Astrocyte of the cerebellum (primary cell): Measurements from ENCODE around the gene WNT3A.
"Not testable (repeated sequence)": the region's sequence is repeated elsewhere in the genome, so short reads cannot be mapped to it uniquely, and the experiment has no call there.

Experiments used
- DNase-seq: peaks from one replicate; pipeline ENCODE4 v3.0.0-alpha.2; 2011; ENCODE audit warnings: low read depth
- H3K4me3 ChIP-seq: 2 replicates; pipeline ENCODE4 v1.5.1; 2011; ENCODE audit warnings: mild to moderate bottlenecking, low read depth, low read length, moderate library complexity
- in situ Hi-C: cut with HindIII; loops from 2 replicates; pipeline ENCODE4 v1.10.0; 2017; ENCODE audit warnings: low sequenced_read_pairs
- TF ChIP-seq, protein P1 (sequence below): IDR thresholded peaks from 2 replicates; pipeline ENCODE4 v1.5.1; 2012; ENCODE audit warnings: low read length, low read depth, moderate library complexity, mild to moderate bottlenecking; ENCODE audit errors: missing control alignments

Gene WNT3A

GRCh38 chr1:228006786-228007048 is at the start of gene WNT3A:
Gene WNT3A (plus strand): TSS chr1:228006998. CDS start chr1:228007129, 131 bp downstream.
- in situ Hi-C loops: no loop called here

DNA sequence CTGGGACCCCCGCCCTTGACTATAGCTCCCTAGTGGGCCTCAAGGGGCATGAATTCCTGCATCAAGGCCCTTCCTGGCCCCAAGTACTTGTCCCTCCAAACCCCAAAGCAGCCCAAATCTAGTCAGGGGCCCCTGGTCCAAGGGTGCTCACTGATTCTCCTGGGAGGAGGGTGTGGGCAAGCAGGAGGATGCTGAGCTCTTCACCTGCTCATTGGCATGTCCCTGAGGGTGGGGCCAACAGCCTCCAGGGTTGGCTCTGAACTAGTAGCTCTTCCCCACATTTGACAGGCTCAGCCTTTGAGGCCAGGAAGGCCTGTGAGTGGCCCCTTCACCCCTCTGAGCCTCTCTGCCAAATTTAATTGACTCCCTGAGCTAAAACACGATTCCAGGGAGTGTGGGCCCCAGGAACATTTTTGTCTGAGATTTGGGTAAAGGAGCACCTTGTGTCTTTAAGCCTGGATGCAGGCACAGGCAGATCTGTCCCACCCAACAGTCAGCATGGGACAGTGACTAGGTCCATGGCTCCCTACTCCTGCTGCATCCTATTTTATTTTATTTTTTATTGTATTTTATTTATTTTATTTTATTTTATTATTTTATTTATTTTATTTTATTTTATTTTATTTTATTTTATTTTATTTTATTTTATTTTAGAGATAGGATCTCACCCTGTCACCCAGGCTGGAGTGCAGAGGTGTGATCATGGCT is 48.0 kb upstream of the WNT3A start:
- H3K4me3 ChIP-seq: no peak overlapping the region
- TF ChIP-seq, protein P1, sequence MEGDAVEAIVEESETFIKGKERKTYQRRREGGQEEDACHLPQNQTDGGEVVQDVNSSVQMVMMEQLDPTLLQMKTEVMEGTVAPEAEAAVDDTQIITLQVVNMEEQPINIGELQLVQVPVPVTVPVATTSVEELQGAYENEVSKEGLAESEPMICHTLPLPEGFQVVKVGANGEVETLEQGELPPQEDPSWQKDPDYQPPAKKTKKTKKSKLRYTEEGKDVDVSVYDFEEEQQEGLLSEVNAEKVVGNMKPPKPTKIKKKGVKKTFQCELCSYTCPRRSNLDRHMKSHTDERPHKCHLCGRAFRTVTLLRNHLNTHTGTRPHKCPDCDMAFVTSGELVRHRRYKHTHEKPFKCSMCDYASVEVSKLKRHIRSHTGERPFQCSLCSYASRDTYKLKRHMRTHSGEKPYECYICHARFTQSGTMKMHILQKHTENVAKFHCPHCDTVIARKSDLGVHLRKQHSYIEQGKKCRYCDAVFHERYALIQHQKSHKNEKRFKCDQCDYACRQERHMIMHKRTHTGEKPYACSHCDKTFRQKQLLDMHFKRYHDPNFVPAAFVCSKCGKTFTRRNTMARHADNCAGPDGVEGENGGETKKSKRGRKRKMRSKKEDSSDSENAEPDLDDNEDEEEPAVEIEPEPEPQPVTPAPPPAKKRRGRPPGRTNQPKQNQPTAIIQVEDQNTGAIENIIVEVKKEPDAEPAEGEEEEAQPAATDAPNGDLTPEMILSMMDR: no peak
- in situ Hi-C loops: no loop called here
- no peak for DNase-seq

More at GRCh38 chr1:228006786-228007048, at the start of gene WNT3A:
- TF ChIP-seq, protein P1: no peak
- no peak for DNase-seq
- H3K4me3 ChIP-seq: no peak within 1 kb of the TSS

DNA sequence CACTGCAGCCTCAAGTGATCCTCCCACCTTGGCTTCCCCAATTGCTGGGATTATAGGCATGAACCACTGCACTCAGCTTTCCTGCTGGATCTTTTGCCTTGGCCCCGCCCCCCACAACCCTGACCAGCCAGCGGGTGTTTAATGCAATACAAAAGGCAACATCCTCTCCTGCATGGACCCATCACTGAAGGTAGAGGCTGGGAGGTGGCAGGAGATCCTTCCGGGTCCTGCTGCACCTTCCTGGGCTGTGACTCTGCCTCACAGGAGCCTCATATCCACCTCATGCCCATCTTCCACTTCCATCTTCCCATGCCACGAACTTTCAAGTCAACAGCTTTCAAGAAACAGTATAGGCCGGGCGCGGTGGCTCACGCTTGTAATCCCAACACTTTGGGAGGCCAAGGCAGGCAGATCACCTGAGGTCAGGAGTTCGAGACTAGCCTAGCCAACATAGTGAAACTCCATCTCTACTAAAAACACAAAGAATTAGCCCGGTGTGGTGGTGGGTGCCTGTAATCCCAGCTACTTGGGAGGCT is 47.4 kb upstream of the WNT3A start:
- no peak for DNase-seq
- TF ChIP-seq, protein P1: no peak
- no peak overlapping the region for H3K4me3 ChIP-seq
- in situ Hi-C loops: no loop called here

- TF ChIP-seq, protein P1: no peak
- no peak overlapping the region for H3K4me3 ChIP-seq
- in situ Hi-C loops: no loop called here
- no peak for DNase-seq
Observed at GRCh38 chr1:227961651-227962466, 44.9 kb upstream of the WNT3A start.

DNA sequence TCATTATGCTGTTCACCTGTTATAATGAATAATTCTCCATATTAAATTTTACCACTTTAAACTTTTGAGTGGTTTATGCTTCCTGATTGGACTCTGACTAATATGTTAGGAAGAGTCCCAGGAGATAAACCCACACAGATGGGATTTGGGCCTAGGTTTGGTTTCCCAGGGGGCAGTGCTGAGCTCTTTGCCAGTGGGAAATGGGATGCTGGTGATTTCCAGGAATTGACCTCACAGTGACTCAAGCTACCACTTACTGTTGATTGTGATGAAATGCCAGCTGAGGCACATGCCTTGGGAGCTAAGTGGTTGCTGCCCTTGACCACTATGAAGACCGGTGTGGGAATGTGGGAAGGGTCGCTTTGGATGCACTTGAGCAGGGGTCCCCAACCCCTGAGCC is 40.1 kb upstream of the WNT3A start:
- DNase-seq, in situ Hi-C loops, H3K4me3 ChIP-seq: not testable (repeated sequence)

DNA sequence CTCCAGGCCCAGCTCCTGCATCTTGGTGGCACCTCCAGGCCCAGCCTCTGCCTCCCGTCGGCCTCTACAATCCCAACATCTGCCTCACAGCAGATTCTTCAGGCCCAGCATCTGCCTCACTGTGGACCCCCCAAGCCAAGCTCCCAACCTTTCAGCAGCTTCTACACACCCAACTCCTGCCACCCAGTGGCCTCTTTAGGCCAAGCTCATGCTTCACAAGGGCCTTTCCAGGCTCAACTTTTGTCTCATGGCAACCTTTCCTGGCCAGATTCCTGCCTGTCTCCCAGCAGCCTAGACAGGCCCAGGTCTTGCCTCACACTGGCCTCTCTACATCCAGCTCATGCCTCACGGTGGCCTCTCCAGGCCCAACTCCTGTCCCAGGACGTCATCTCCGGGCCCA is 39.0 kb upstream of the WNT3A start:
- DNase-seq, in situ Hi-C loops, H3K4me3 ChIP-seq: not testable (repeated sequence)

- in situ Hi-C loops: not testable (repeated sequence)
Observed at GRCh38 chr1:227970076-227970995, 36.5 kb upstream of the WNT3A start.

DNA sequence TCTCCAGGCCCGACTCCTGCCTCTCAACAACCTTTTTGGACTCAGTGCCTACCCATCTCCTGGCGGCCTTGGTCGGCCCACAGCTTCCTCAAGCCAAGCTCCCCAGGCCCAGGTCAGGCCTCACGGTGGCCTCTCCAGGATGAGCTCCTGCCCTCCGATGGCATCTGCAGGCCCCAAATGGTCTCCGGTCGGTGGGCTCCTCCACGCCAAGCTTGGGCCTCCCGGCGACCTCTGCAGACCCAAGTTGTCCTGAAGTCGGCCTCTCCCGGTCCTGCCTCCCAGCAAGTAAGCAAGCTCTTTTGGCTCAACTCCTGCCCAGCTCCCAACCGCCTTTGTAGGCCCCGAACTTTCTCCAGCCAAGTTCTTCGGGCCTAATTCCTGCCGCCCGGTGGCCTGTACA is 35.6 kb upstream of the WNT3A start:
- in situ Hi-C loops, H3K4me3 ChIP-seq, DNase-seq: not testable (repeated sequence)

More at GRCh38 chr1:227970076-227970995, 36.5 kb upstream of the WNT3A start:
- not testable (repeated sequence) for DNase-seq, H3K4me3 ChIP-seq

- H3K4me3 ChIP-seq, in situ Hi-C loops, DNase-seq: not testable (repeated sequence)
Observed at GRCh38 chr1:227971643-227972282, 35.0 kb upstream of the WNT3A start.

DNA sequence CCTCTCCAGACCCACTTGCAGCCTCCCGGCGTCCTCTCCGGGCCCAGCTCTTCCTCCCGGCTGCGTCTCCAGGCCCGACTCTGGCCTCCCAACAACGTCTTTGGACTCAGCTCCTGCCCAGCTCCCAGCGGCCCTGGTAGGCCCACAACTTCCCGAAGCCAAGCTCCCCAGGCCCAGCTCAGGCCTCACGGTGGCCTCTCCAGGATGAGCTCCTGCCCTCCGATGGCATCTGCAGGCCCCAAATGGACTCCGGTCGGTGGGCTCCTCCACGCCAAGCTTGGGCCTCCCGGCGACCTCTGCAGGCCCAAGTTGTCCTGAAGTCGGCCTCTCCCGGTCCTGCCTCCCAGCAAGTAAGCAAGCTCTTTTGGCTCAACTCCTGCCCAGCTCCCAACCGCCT is 34.5 kb upstream of the WNT3A start:
- in situ Hi-C loops, DNase-seq, H3K4me3 ChIP-seq: not testable (repeated sequence)

GRCh38 chr1:227972843-227973374 is 33.9 kb upstream of the WNT3A start:
- in situ Hi-C loops, DNase-seq: not testable (repeated sequence)

More at GRCh38 chr1:227972843-227973374, 33.9 kb upstream of the WNT3A start:
- not testable (repeated sequence) for H3K4me3 ChIP-seq
